A549 (cell line): Measurements from ENCODE around the gene SSBP3. TPM values are rescaled to one million over a fixed set of nuclear protein-coding genes. Genes with fewer than 3 reads are reported as not detected.

Experiments
- ATAC-seq, 2 experiments: fragments of 200-7000 bp in 1 of 2; fragments of >200 bp in 1 of 2; cut with Nextera tagmentation in 1 of 2; cut with Tn5 transposase in 1 of 2; 3 replicates each; pipeline versions ENCODE4 v1.8.0 to v1.9.1; 2018 to 2020; ENCODE audit warnings: mild to moderate bottlenecking in 1 of 2, moderate library complexity in 1 of 2
- CTCF ChIA-PET: fragments of 300-600 bp; sonication (Branson Sonifier 250); formaldehyde crosslinking; extraction: SDS; loops from one replicate; lab custom pipeline; 2021; ENCODE audit warnings: antibody characterized with exemption, inconsistent platforms; lab: Yijun Ruan, JAX
- POLR2A ChIA-PET: fragments of 350-600 bp; formaldehyde crosslinking; extraction: SDS; loops from one replicate; lab custom pipeline; 2021; ENCODE audit warnings: antibody characterized with exemption, inconsistent platforms; lab: Yijun Ruan, JAX
- DNase-seq, 2 experiments: peaks; one replicate each; pipeline versions ENCODE4 v3.0.0 to v3.0.0-alpha.2; 2011 to 2016; ENCODE audit warnings: low read depth in 1 of 2, low spot score in 1 of 2
- FAIRE-seq: peaks from 2 replicates; lab custom pipeline; 2011; peaks lifted over from hg19 to GRCh38; lab: Jason Lieb, UNC
- H3K27ac ChIP-seq, 2 experiments: fragments of >200 bp; sonication (Bioruptor Twin); formaldehyde crosslinking; 3 replicates each; pipeline ENCODE4 v1.5.1; 2016 to 2017
- H3K4me1 ChIP-seq: fragments of >200 bp; sonication (Bioruptor Twin); formaldehyde crosslinking; 3 replicates; pipeline ENCODE4 v1.6.1; 2016
- H3K4me2 ChIP-seq: fragments of >200 bp; sonication (Bioruptor Twin); formaldehyde crosslinking; 3 replicates; pipeline ENCODE4 v1.6.1; 2016
- H3K4me3 ChIP-seq: fragments of >200 bp; sonication (Bioruptor Twin); formaldehyde crosslinking; 3 replicates; pipeline ENCODE4 v1.5.1; 2016
- H3K9me3 ChIP-seq: fragments of >200 bp; sonication (Bioruptor Twin); formaldehyde crosslinking; 3 replicates; pipeline ENCODE4 v1.6.1; 2016
- BHLHE40 ChIP-seq: IDR thresholded peaks from 2 replicates; pipeline ENCODE4 v1.6.1; 2012; ENCODE audit warnings: low read depth, low read length, inconsistent platforms
- CBX2 ChIP-seq: fragments of 200-600 bp; sonication (generic); IDR thresholded peaks from 2 replicates; pipeline ENCODE4 v1.6.1; 2016; ENCODE audit warnings: low read depth, mild to moderate bottlenecking, borderline replicate concordance
- CEBPB ChIP-seq, 2 experiments: fragments of >200 bp in 1 of 2; sonication (Bioruptor Twin) in 1 of 2; formaldehyde crosslinking in 1 of 2; IDR thresholded peaks; 2 replicates each; pipeline ENCODE4 v1.6.1; 2012 to 2016
- ESRRA ChIP-seq: fragments of 150-350 bp; IDR thresholded peaks from 2 replicates; pipeline ENCODE4 v1.6.1; 2014; ENCODE audit warnings: mild to moderate bottlenecking, low read length, borderline replicate concordance
- FOSL2 ChIP-seq, 2 experiments: fragments of 450-650 bp in 1 of 2; fragments of >200 bp in 1 of 2; sonication (Bioruptor Twin) in 1 of 2; formaldehyde crosslinking; IDR thresholded peaks; 2 replicates each; pipeline versions ENCODE4 v1.5.0 to v1.6.1; 2016 to 2020; ENCODE audit warnings: mild to moderate bottlenecking in 1 of 2, moderate library complexity in 1 of 2
- FOXS1 ChIP-seq: fragments of 250-450 bp; sonication (Bioruptor Pico); IDR thresholded peaks from 2 replicates; pipeline ENCODE4 v1.5.0; 2020; ENCODE audit warnings: mild to moderate bottlenecking, moderate library complexity
- HEYL ChIP-seq: fragments of 250-450 bp; sonication (Bioruptor Pico); IDR thresholded peaks from 2 replicates; pipeline ENCODE4 v1.8.0; 2021; ENCODE audit warnings: mild to moderate bottlenecking, moderate library complexity
- HOXA7 ChIP-seq: fragments of 250-450 bp; sonication (Bioruptor Pico); IDR thresholded peaks from 2 replicates; pipeline ENCODE4 v1.5.0; 2020; ENCODE audit warnings: mild to moderate bottlenecking, moderate library complexity
- HOXB13 ChIP-seq: fragments of 250-450 bp; sonication (Bioruptor Pico); IDR thresholded peaks from 2 replicates; pipeline ENCODE4 v1.5.0; 2020; ENCODE audit warnings: low read depth, mild to moderate bottlenecking, moderate library complexity
- HOXB5 ChIP-seq: fragments of 250-450 bp; sonication (Bioruptor Pico); IDR thresholded peaks from 2 replicates; pipeline ENCODE4 v1.5.0; 2020; ENCODE audit warnings: mild to moderate bottlenecking, moderate library complexity
- JUN ChIP-seq, 2 experiments: fragments of >200 bp; sonication (Bioruptor Twin); formaldehyde crosslinking; IDR thresholded peaks; 2 replicates in 1 of 2; 3 replicates in 1 of 2; pipeline ENCODE4 v1.6.1; 2016 to 2017
- KDM5A ChIP-seq: fragments of 200-600 bp; sonication (generic); IDR thresholded peaks from 2 replicates; pipeline ENCODE4 v1.6.1; 2016; ENCODE audit warnings: antibody characterized with exemption, mild to moderate bottlenecking
- MAFK ChIP-seq: fragments of 450-650 bp; IDR thresholded peaks from 2 replicates; pipeline ENCODE4 v1.6.1; 2014; ENCODE audit not compliant: partially characterized antibody
- MAZ ChIP-seq: fragments of 150-350 bp; IDR thresholded peaks from 2 replicates; pipeline ENCODE4 v1.6.1; 2014; ENCODE audit warnings: antibody characterized with exemption, low read depth, low read length, borderline replicate concordance
- MYC ChIP-seq: IDR thresholded peaks from 2 replicates; pipeline ENCODE4 v1.6.1; 2012; ENCODE audit warnings: mild to moderate bottlenecking, inconsistent platforms, low read length, improper control_type of control experiment, borderline replicate concordance
- NR3C1 ChIP-seq: fragments of >200 bp; sonication (Bioruptor Twin); formaldehyde crosslinking; IDR thresholded peaks from 3 replicates; pipeline ENCODE4 v1.6.1; 2017
- RAD21 ChIP-seq, 2 experiments: fragments of >200 bp in 1 of 2; sonication (Bioruptor Twin) in 1 of 2; formaldehyde crosslinking in 1 of 2; IDR thresholded peaks in 1 of 2; conservative IDR thresholded peaks in 1 of 2; 2 replicates in 1 of 2; 3 replicates in 1 of 2; pipeline ENCODE4 v1.6.1; 2012 to 2018; ENCODE audit warnings: inconsistent platforms in 1 of 2
- SMC3 ChIP-seq: fragments of >200 bp; sonication (Bioruptor Twin); formaldehyde crosslinking; IDR thresholded peaks from 3 replicates; pipeline ENCODE4 v1.6.1; 2018; ENCODE audit warnings: inconsistent platforms
- TFCP2L1 ChIP-seq: fragments of 250-450 bp; sonication (Bioruptor Pico); IDR thresholded peaks from 2 replicates; pipeline ENCODE4 v1.5.0; 2021; ENCODE audit warnings: mild to moderate bottlenecking
- ZC3H11A ChIP-seq: fragments of 450-650 bp; IDR thresholded peaks from 2 replicates; pipeline ENCODE4 v1.6.1; 2014; ENCODE audit warnings: antibody characterized with exemption, mild to moderate bottlenecking
- ZSCAN20 ChIP-seq: fragments of 250-450 bp; sonication (Bioruptor Pico); IDR thresholded peaks from 2 replicates; pipeline ENCODE4 v1.8.0; 2022; ENCODE audit warnings: mild to moderate bottlenecking, moderate library complexity
- WGBS: methylation state at CpG from one replicate; pipeline ENCODE4 v1.1.6; 2017; ENCODE audit errors: missing lambda C conversion rate; 5-methylcytosine and 5-hydroxymethylcytosine counted together
- polyA plus RNA-seq, 4 experiments: library from polyadenylated mRNA; depleted of rRNA in 3 of 4; stranded (reverse); fragments of >200 nt; fragmentation: RNase III in 1 of 4; extraction: RNeasy Plus Mini Kit Qiagen cat#74134 plus additional on column Dnase treatment in 1 of 4; gene quantifications; 2 replicates in 3 of 4; 3 replicates in 1 of 4; pipeline ENCODE4 v1.2.3, GENCODE V29; 2011 to 2017
- TF ChIP-seq, protein P1 (sequence below): IDR thresholded peaks from 2 replicates; pipeline ENCODE4 v1.6.1; 2012; ENCODE audit warnings: low read depth, borderline replicate concordance
- TF ChIP-seq, protein P2 (sequence below): fragments of 450-650 bp; IDR thresholded peaks from 2 replicates; pipeline ENCODE4 v1.6.1; 2014; ENCODE audit warnings: antibody characterized with exemption

SSBP3 gene
- polyA plus RNA-seq, 2 of the 4 experiments (the other 2 are of a cell fraction), result 7.2 to 9.1 TPM

DNA sequence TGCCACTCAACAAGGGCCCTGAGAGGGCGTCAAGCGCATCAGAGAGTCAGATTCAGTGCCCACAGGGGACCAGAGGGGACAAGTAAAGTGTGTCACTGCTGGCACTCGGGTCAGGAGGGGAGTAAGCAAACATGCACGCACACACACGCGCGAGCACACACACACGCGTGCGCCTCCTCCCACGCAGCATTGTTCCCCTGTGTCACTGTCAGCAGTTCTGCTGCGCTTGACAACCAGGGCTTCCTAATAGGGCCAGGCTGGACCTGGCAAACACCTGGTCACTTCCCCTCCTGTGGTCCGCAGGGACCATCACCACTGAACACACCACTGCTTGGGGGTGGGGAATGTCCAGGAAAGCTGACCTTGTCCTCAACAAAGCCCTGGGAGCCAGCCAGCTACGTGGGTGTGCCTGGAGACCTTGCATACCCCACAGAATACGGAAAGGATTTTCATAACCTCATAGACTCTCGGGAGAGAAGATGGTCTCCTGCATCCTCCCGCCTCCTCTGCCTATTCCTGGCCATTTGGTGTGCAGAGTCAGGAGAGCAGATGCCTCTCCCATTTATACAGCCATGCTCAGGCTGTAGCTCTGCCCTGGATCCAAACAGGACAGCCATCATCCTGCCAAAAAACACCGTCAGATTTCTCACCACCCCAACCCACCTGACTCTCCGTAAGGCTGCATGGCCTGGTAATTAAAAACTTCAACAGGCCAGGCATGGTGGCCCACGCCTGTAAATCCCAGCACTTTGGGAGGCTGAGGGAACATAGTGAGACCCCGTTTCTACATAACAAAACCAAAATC is 73.2 kb downstream of the SSBP3 start:
- WGBS, result 83% methylated on average over 19 of the region's 21 CpGs
- TF ChIP-seq KDM5A (no peak), JUN (IDR thresholded peaks at IDR 0.05) (no peak), MAFK (no peak), MAZ (no peak), SMC3 (no peak), ESRRA (no peak), CEBPB (IDR thresholded peaks at IDR 0.05) (no peak), HOXA7 (CRISPR knock-in tag) (no peak), CBX2 (no peak), ZSCAN20 (CRISPR knock-in tag) (no peak), FOXS1 (CRISPR knock-in tag) (no peak), FOSL2 (IDR thresholded peaks at IDR 0.05) (no peak), FOSL2 (CRISPR knock-in tag; IDR thresholded peaks at IDR 0.05) (no peak), HEYL (CRISPR knock-in tag) (no peak)
- TF ChIP-seq, protein P1, sequence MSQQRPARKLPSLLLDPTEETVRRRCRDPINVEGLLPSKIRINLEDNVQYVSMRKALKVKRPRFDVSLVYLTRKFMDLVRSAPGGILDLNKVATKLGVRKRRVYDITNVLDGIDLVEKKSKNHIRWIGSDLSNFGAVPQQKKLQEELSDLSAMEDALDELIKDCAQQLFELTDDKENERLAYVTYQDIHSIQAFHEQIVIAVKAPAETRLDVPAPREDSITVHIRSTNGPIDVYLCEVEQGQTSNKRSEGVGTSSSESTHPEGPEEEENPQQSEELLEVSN, result no peak
- TF ChIP-seq, all 56 proteins: peak for 0
- ATAC-seq, result no peak
- no peak overlapping the region for H3K27ac ChIP-seq
- H3K4me1 ChIP-seq, result no peaks in the 10 kb centered on the region
- POLR2A ChIA-PET, result no interaction called here
- no peak overlapping the region for H3K4me2 ChIP-seq
- CTCF ChIA-PET, result interaction anchor here (1.6 kb wide), 1 partner anchor 167 kb away, joined by 3 read pairs; no protein-coding TSS in a partner anchor
- no peak overlapping the region for H3K4me3 ChIP-seq
- H3K9me3 ChIP-seq, result no peaks in the 10 kb centered on the region
- FAIRE-seq, result no peak
- no peak for DNase-seq

DNA sequence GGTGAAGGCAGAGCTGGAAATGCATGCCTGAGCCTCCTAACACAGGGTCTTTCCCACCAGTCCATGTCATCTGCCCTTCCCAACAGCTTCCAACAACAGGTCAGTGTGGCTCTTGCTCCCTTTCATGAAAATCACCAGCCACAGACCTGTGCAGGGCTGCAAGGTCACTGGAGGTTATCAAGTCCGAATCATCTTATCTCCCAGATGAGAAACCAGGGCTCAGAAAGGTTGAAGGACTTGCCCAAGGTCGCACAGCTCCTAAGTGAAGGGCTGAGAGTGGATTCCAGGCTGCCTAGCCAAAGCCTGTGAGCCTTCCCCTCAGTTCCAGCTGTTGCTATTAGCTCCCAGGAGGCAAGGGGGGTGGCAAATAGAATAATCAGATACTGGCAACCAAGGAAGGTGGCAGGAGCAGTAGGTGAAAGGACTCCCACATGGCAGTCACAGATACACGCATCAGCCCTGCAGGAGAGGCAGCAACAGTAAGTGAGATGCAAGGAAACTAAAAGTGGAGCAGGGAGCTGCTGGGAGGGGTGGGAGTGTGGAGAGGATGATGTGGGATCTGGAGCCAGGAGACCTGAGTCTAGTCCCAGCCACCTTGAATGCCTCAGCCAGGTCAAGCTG is 74.2 kb downstream of the SSBP3 start:
- FAIRE-seq (no peak), ATAC-seq (no peak), DNase-seq (no peak)
- H3K27ac ChIP-seq, result no peak overlapping the region
- POLR2A ChIA-PET, result no interaction called here
- no peak for TF ChIP-seq ZC3H11A
- TF ChIP-seq MYC, result no peak
- TF ChIP-seq HOXA7 (CRISPR knock-in tag), result no peak
- no peak for TF ChIP-seq BHLHE40
- no peak for TF ChIP-seq RAD21 (conservative IDR thresholded peaks at IDR 0.05 in 1 of 2, IDR thresholded peaks at IDR 0.05 in 1 of 2)
- TF ChIP-seq ZSCAN20 (CRISPR knock-in tag), result no peak
- TF ChIP-seq CEBPB (IDR thresholded peaks at IDR 0.05), result no peak
- no peak for TF ChIP-seq TFCP2L1 (CRISPR knock-in tag)
- TF ChIP-seq, protein P2, sequence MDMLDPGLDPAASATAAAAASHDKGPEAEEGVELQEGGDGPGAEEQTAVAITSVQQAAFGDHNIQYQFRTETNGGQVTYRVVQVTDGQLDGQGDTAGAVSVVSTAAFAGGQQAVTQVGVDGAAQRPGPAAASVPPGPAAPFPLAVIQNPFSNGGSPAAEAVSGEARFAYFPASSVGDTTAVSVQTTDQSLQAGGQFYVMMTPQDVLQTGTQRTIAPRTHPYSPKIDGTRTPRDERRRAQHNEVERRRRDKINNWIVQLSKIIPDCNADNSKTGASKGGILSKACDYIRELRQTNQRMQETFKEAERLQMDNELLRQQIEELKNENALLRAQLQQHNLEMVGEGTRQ, result no peak
- TF ChIP-seq HOXB5 (CRISPR knock-in tag), result no peak
- TF ChIP-seq KDM5A, result no peak
- no peak for TF ChIP-seq NR3C1
- no peak for TF ChIP-seq HOXB13
- WGBS, result 72% methylated on average over 3 of the region's 3 CpGs
- H3K4me1 ChIP-seq, result no peaks in the 10 kb centered on the region
- no peaks in the 10 kb centered on the region for H3K9me3 ChIP-seq
- no peak overlapping the region for H3K4me2 ChIP-seq
- no peak overlapping the region for H3K4me3 ChIP-seq
- CTCF ChIA-PET, result no interaction called here
